SK-MEL-5 (cell line): Measurements from ENCODE around the gene NHLRC4. TPM values are rescaled to one million over a fixed set of nuclear protein-coding genes. Genes with fewer than 3 reads are reported as not detected.

ENCODE experiments used
- DNase-seq: peaks from one replicate; pipeline ENCODE4 v3.0.0-alpha.2; 2016; ENCODE audit warnings: low read depth, low spot score
- in situ Hi-C: cut with HindIII; loops from 2 replicates; pipeline ENCODE4 v1.10.0; 2016; ENCODE audit warnings: low sequenced_read_pairs, high pct_unique_total_duplicates, low pct_unique_long_range_greater_than_20kb
- total RNA-seq: library from RNA; depleted of rRNA; stranded (reverse); fragments of >200 nt; shearing (Covaris generic); gene quantifications from 2 replicates; pipeline ENCODE4 v1.2.3, GENCODE V29; 2014

Gene NHLRC4
- total RNA-seq, 1 experiment from 2014 or later = 1.1 TPM

- in situ Hi-C loops = no loop called here
- DNase-seq = no peak
Observed at GRCh38 chr16:560204-560700, 6.6 kb upstream of the NHLRC4 start, which contains the start of gene PRR35. PRR35 (plus strand) TSS chr16:560394; CDS start chr16:563295, 2,901 bp downstream.

GRCh38 chr16:560701-561412, 5.9 kb upstream of the NHLRC4 start:
- DNase-seq = no peak
- in situ Hi-C loops = no loop called here

GRCh38 chr16:561413-561794, 5.4 kb upstream of the NHLRC4 start:
- no peak for DNase-seq
- in situ Hi-C loops = no loop called here

- DNase-seq = no peak
- in situ Hi-C loops = no loop called here
Observed at GRCh38 chr16:561957-562938, 4.6 kb upstream of the NHLRC4 start.

GRCh38 chr16:563072-563644, 3.6 kb upstream of the NHLRC4 start:
- DNase-seq = no peak
- in situ Hi-C loops = no loop called here

- in situ Hi-C loops = no loop called here
Observed at GRCh38 chr16:564690-565418, 2.0 kb upstream of the NHLRC4 start.

GRCh38 chr16:565419-566330, 1.1 kb upstream of the NHLRC4 start:
- in situ Hi-C loops = no loop called here
- DNase-seq = no peak

More at GRCh38 chr16:564690-565418, 2.0 kb upstream of the NHLRC4 start:
- DNase-seq = no peak

GRCh38 chr16:567373-568256, 810 bp downstream of the NHLRC4 start:
- in situ Hi-C loops = no loop called here
- no peak for DNase-seq

- in situ Hi-C loops = no loop called here
- DNase-seq = no peak
Observed at GRCh38 chr16:568401-569258, 1.8 kb downstream of the NHLRC4 start.

- in situ Hi-C loops = no loop called here
- peak; percentile 40 for DNase-seq
Observed at GRCh38 chr16:569445-570254, 2.8 kb downstream of the NHLRC4 start, which contains the start of gene PIGQ. PIGQ (plus strand) TSS chr16:569968; CDS start chr16:574075, 4,107 bp downstream.

- no peak for DNase-seq
- in situ Hi-C loops = no loop called here
Observed at GRCh38 chr16:572865-573650, 6.3 kb downstream of the NHLRC4 start.

- in situ Hi-C loops = no loop called here
- DNase-seq = no peak
Observed at GRCh38 chr16:574021-574760, 7.4 kb downstream of the NHLRC4 start.
